CD14-positive monocyte (primary cell): ENCODE measurements around the gene PERCC1. TPM values are rescaled to one million over a fixed set of nuclear protein-coding genes. Genes with fewer than 3 reads are reported as not detected.

Experiments used
- DNase-seq, 3 donors: peaks; one replicate each; pipeline ENCODE4 v3.0.0-alpha.2; 2011 to 2022
- H2AFZ ChIP-seq: 2 replicates; pipeline ENCODE4 v1.6.0; 2012; ENCODE audit warnings: mild to moderate bottlenecking, low read depth, low read length, inconsistent platforms; ENCODE audit not compliant: insufficient read depth, poor library complexity, severe bottlenecking
- H3K27ac ChIP-seq, 2 donors: 1 replicate in 1 of 2; 2 replicates in 1 of 2; pipeline ENCODE4 v1.5.1; 2012 to 2013; ENCODE audit warnings: low read length in 2 of 2, control low read depth in 1 of 2, inconsistent platforms in 1 of 2, low read depth in 1 of 2, mild to moderate bottlenecking in 1 of 2
- H3K27me3 ChIP-seq, 2 donors: one replicate each; pipeline versions ENCODE4 v1.6.0 to v1.6.1; 2011 to 2013; ENCODE audit warnings: low read length in 2 of 2; ENCODE audit not compliant: control insufficient read depth in 2 of 2, insufficient read depth in 2 of 2
- H3K36me3 ChIP-seq, 2 donors: replicated peaks in 1 of 2; 1 replicate in 1 of 2; 2 replicates in 1 of 2; pipeline versions ENCODE4 v1.5.1 to v1.6.1; 2012 to 2013; ENCODE audit warnings: low read length in 2 of 2, control low read depth in 1 of 2, inconsistent platforms in 1 of 2, mild to moderate bottlenecking in 1 of 2; ENCODE audit not compliant: insufficient read depth in 2 of 2, control insufficient read depth in 1 of 2
- H3K4me1 ChIP-seq, 2 donors: 1 replicate in 1 of 2; 2 replicates in 1 of 2; pipeline versions ENCODE4 v1.5.1 to v1.6.1; 2012 to 2013; ENCODE audit warnings: low read length in 2 of 2, control low read depth in 1 of 2, inconsistent platforms in 1 of 2, mild to moderate bottlenecking in 1 of 2, moderate library complexity in 1 of 2; ENCODE audit not compliant: insufficient read depth in 2 of 2, control insufficient read depth in 1 of 2
- H3K4me2 ChIP-seq: replicated peaks from 2 replicates; pipeline ENCODE3; 2012; ENCODE audit warnings: low read length, moderate library complexity, mild to moderate bottlenecking; ENCODE audit not compliant: poor library complexity, severe bottlenecking; ENCODE audit errors: extremely low read depth
- H3K4me3 ChIP-seq, 3 experiments: fragments of 200-600 bp in 1 of 3; sonication (generic) in 1 of 3; replicated peaks in 1 of 3; 1 replicate in 2 of 3; 2 replicates in 1 of 3; pipeline ENCODE4 v1.5.1; 2011 to 2013; ENCODE audit warnings: low read length in 3 of 3, mild to moderate bottlenecking in 3 of 3, control low read depth in 2 of 3, low read depth in 2 of 3, inconsistent platforms in 1 of 3, moderate library complexity in 1 of 3
- H3K79me2 ChIP-seq: 2 replicates; pipeline ENCODE4 v1.6.0; 2012; ENCODE audit warnings: mild to moderate bottlenecking, control low read depth, inconsistent platforms, low read length, moderate library complexity; ENCODE audit not compliant: insufficient read depth
- H3K9ac ChIP-seq: 2 replicates; pipeline ENCODE4 v1.6.0; 2017; ENCODE audit warnings: low read length, mild to moderate bottlenecking; ENCODE audit not compliant: insufficient read depth, poor library complexity, severe bottlenecking
- H3K9me3 ChIP-seq, 2 donors: replicated peaks in 1 of 2; 1 replicate in 1 of 2; 2 replicates in 1 of 2; pipeline versions ENCODE4 v1.5.1 to v1.6.1; 2012 to 2013; ENCODE audit warnings: low read length in 2 of 2, control low read depth in 1 of 2; ENCODE audit not compliant: control insufficient read depth in 1 of 2, insufficient read depth in 1 of 2
- H4K20me1 ChIP-seq: 2 replicates; pipeline ENCODE4 v1.6.0; 2012; ENCODE audit warnings: mild to moderate bottlenecking, low read length, control low read depth, moderate library complexity; ENCODE audit not compliant: insufficient read depth
- H3K27ac Mint-ChIP-seq, 7 donors: one replicate each; pipeline ENCODE4 v1.8.0; 2020; ENCODE audit warnings: mild to moderate bottlenecking in 7 of 7, mixed read lengths in 7 of 7, moderate library complexity in 6 of 7, inconsistent platforms in 2 of 7
- H3K27me3 Mint-ChIP-seq, 3 donors: one replicate each; pipeline ENCODE4 v1.8.0; 2021 to 2022; ENCODE audit warnings: low read depth in 3 of 3, mild to moderate bottlenecking in 3 of 3, mixed read lengths in 3 of 3, moderate library complexity in 3 of 3, inconsistent platforms in 1 of 3
- H3K36me3 Mint-ChIP-seq, 2 donors: one replicate each; pipeline ENCODE4 v1.8.0; 2020; ENCODE audit warnings: mixed read lengths in 2 of 2, inconsistent platforms in 1 of 2, mild to moderate bottlenecking in 1 of 2
- H3K4me1 Mint-ChIP-seq: one replicate; pipeline ENCODE4 v1.8.0; 2020; ENCODE audit warnings: mild to moderate bottlenecking, mixed read lengths
- H3K4me3 Mint-ChIP-seq, 2 donors: one replicate each; pipeline ENCODE4 v1.8.0; 2020; ENCODE audit warnings: mild to moderate bottlenecking in 2 of 2, mixed read lengths in 2 of 2, moderate library complexity in 1 of 2
- H3K9me3 Mint-ChIP-seq, 7 donors: one replicate each; pipeline ENCODE4 v1.8.0; 2020 to 2022; ENCODE audit warnings: mixed read lengths in 7 of 7, mild to moderate bottlenecking in 6 of 7, moderate library complexity in 6 of 7, inconsistent platforms in 2 of 7
- WGBS: methylation state at CpG from one replicate; pipeline ENCODE4 v1.1.5; 2013; ENCODE audit warnings: missing lambda C conversion rate; ENCODE audit not compliant: insufficient coverage; 5-methylcytosine and 5-hydroxymethylcytosine counted together
- intact Hi-C, 2 donors: fragments of 100-400 bp; cut with micrococcal nuclease; formaldehyde crosslinking; loops; one replicate each; pipeline versions ENCODE4 v1.15.0 to v1.15.1; 2023
- polyA plus RNA-seq, 3 donors: library from polyadenylated mRNA; depleted of rRNA in 1 of 3; unstranded in 2 of 3; stranded (reverse) in 1 of 3; fragments of 300-500 nt in 2 of 3; fragments of >200 nt in 1 of 3; fragmentation: Illumina TruSeq in 2 of 3; gene quantifications; 1 replicate in 2 of 3; 2 replicates in 1 of 3; pipeline ENCODE4 v1.2.3, GENCODE V29; 2012 to 2021
- TF ChIP-seq, protein P1 (sequence below): fragments of 200-600 bp; IDR thresholded peaks from one replicate; pipeline ENCODE4 v1.8.0; 2022; ENCODE audit warnings: antibody characterized with exemption, mild to moderate bottlenecking

PERCC1 gene
- polyA plus RNA-seq, 3 donors, result not detected

DNA sequence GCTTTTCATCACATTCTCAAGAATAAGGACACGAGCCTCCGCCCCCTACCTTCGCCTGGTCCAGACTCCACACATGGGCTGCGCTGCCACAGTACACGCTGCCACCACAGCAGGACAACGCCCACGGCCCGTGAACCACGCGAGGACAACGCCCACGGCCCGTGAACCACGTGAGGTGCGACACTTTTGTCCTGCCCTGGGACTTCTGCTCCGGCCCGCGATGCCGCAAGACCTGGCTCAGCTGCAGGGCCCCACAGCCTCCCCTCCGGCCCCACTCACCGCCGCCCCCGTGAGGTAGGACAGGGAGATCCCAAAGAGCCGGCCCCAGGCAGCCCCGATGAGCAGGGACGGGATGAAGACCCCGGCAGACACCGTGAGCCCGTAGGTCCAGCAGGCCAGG lies 19.3 kb downstream of the PERCC1 start:
- no peaks in the 10 kb centered on the region for H3K79me2 ChIP-seq
- H2AFZ ChIP-seq, result no peak overlapping the region
- peaks cover 0 to 1% (median 0%) of the 10 kb centered on the region in 3 donors for H3K27me3 Mint-ChIP-seq
- no peaks in the 10 kb centered on the region for H3K9me3 Mint-ChIP-seq
- peaks cover 62 to 82% of the 10 kb centered on the region in 2 donors for H3K36me3 Mint-ChIP-seq
- intact Hi-C loops, result loop anchor here in 1 of 2 donors (10.0 kb wide), 1 partner anchor 55 kb away; no protein-coding TSS in a partner anchor
- TF ChIP-seq, protein P1, sequence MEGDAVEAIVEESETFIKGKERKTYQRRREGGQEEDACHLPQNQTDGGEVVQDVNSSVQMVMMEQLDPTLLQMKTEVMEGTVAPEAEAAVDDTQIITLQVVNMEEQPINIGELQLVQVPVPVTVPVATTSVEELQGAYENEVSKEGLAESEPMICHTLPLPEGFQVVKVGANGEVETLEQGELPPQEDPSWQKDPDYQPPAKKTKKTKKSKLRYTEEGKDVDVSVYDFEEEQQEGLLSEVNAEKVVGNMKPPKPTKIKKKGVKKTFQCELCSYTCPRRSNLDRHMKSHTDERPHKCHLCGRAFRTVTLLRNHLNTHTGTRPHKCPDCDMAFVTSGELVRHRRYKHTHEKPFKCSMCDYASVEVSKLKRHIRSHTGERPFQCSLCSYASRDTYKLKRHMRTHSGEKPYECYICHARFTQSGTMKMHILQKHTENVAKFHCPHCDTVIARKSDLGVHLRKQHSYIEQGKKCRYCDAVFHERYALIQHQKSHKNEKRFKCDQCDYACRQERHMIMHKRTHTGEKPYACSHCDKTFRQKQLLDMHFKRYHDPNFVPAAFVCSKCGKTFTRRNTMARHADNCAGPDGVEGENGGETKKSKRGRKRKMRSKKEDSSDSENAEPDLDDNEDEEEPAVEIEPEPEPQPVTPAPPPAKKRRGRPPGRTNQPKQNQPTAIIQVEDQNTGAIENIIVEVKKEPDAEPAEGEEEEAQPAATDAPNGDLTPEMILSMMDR, result no peak
- no peak overlapping the region for H3K4me2 ChIP-seq
- no peaks in the 10 kb centered on the region for H3K4me1 ChIP-seq
- peaks cover 96% of the 10 kb centered on the region in 2 donors for H3K36me3 ChIP-seq
- no peaks in the 10 kb centered on the region for H3K4me1 Mint-ChIP-seq
- peak overlapping the region in 2 of 7 donors; percentile 19 to 33 for H3K27ac Mint-ChIP-seq
- H3K4me3 ChIP-seq, result no peak overlapping the region
- no peak overlapping the region for H3K9ac ChIP-seq
- peaks cover 39% of the 10 kb centered on the region for H4K20me1 ChIP-seq
- H3K27ac ChIP-seq, result no peak overlapping the region
- H3K4me3 Mint-ChIP-seq, result no peak overlapping the region
- no peaks in the 10 kb centered on the region for H3K27me3 ChIP-seq
- H3K9me3 ChIP-seq, result no peaks in the 10 kb centered on the region
- DNase-seq, result no peak
- 95% methylated on average over 25 of the region's 29 CpGs for WGBS

DNA sequence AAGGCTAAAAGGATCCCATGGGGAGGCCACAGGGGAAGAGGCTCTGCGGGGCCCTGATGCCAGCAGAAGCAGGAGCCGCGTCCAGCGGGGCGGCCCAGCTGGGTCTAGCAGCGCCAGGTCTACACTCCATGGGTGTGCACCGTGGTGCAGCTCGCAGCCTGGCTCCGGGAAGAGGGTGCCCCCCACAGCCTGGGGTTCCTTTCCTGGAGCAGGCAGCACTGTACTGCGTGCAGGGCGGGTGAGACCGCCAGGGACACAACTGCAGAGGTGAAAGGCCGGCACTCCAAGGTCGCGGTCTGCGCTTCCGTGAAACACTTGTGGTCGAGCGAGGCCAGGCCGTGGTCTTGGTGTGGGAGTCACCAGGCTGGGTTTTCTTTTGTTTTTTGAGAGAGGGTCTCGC lies 20.0 kb downstream of the PERCC1 start:
- Histone ChIP-seq H4K20me1 (peaks cover 45% of the 10 kb centered on the region), H2AFZ (no peak overlapping the region), H3K9ac (no peak overlapping the region), H3K79me2 (no peaks in the 10 kb centered on the region), H3K4me3 (no peak overlapping the region), H3K4me1 (no peaks in the 10 kb centered on the region), H3K4me2 (no peak overlapping the region), H3K36me3 (peaks cover 98 to 100% of the 10 kb centered on the region in 2 donors), H3K9me3 (no peaks in the 10 kb centered on the region), H3K27me3 (no peaks in the 10 kb centered on the region), H3K27ac (no peak overlapping the region)
- no peak for DNase-seq
- peak overlapping the region in 1 of 7 donors; percentile 25 for H3K27ac Mint-ChIP-seq
- H3K27me3 Mint-ChIP-seq, result peaks cover 0 to 1% (median 0%) of the 10 kb centered on the region in 3 donors
- TF ChIP-seq, protein P1, result no peak
- no peak overlapping the region for H3K4me3 Mint-ChIP-seq
- intact Hi-C loops, result loop anchor here in 1 of 2 donors (10.0 kb wide), 1 partner anchor 54 kb away; no protein-coding TSS in a partner anchor
- H3K36me3 Mint-ChIP-seq, result peaks cover 65 to 86% of the 10 kb centered on the region in 2 donors
- H3K4me1 Mint-ChIP-seq, result no peaks in the 10 kb centered on the region
- no peaks in the 10 kb centered on the region for H3K9me3 Mint-ChIP-seq
- WGBS, result 98% methylated on average over 21 of the region's 21 CpGs
